IMR-90 (cell line): ENCODE results near the gene FCHSD2. TPM values are rescaled to one million over a fixed set of nuclear protein-coding genes. Genes with fewer than 3 reads are reported as not detected.
A peak's percentile ranks its signal among the peaks of the same experiment; 100 is the strongest.

Source experiments
- ATAC-seq: fragments of 200-7000 bp; cut with Tn5 transposase; 2 replicates; pipeline ENCODE4 v1.9.1; 2020; ENCODE audit warnings: low read depth, mild to moderate bottlenecking, moderate library complexity
- BruUV-seq: library from RNA; stranded (reverse); fragments of 400-500 nt; replicated peaks from 2 replicates; lab custom pipeline; 2021; lab: Mats Ljungman, UMichigan
- CTCF ChIA-PET: fragments of 300-600 bp; formaldehyde crosslinking; extraction: SDS; loops from one replicate; lab custom pipeline; 2021; ENCODE audit warnings: antibody characterized with exemption; lab: Yijun Ruan, JAX
- POLR2A ChIA-PET: fragments of 300-600 bp; sonication (Branson Sonifier 250); formaldehyde crosslinking; loops from one replicate; lab custom pipeline; 2022; ENCODE audit warnings: antibody characterized with exemption; ENCODE audit not compliant: unreplicated experiment; lab: Charles Lee
- DNase-seq: peaks from one replicate; pipeline ENCODE4 v3.0.0; 2013
- H2AFZ ChIP-seq: replicated peaks from 2 replicates; pipeline ENCODE3; 2013; ENCODE audit warnings: low read length, mild to moderate bottlenecking; ENCODE audit not compliant: poor library complexity
- H2AK5ac ChIP-seq: 2 replicates; pipeline ENCODE4 v1.6.1; 2013; ENCODE audit warnings: low read depth, low read length, inconsistent platforms
- H2AK9ac ChIP-seq: replicated peaks from 2 replicates; pipeline ENCODE3; 2013; ENCODE audit warnings: mild to moderate bottlenecking, low read depth, low read length, moderate library complexity; ENCODE audit not compliant: poor library complexity
- H2BK120ac ChIP-seq: 2 replicates; pipeline ENCODE4 v1.6.1; 2013; ENCODE audit warnings: low read depth, low read length, inconsistent platforms
- H2BK15ac ChIP-seq: 3 replicates; pipeline ENCODE4 v1.6.1; 2013; ENCODE audit warnings: low read depth, low read length, inconsistent platforms
- H2BK20ac ChIP-seq: 2 replicates; pipeline ENCODE4 v1.6.1; 2013; ENCODE audit warnings: low read depth, mild to moderate bottlenecking, inconsistent platforms, low read length, moderate library complexity
- H2BK5ac ChIP-seq: 2 replicates; pipeline ENCODE4 v1.6.1; 2013; ENCODE audit warnings: mild to moderate bottlenecking, low read depth, low read length, inconsistent platforms; ENCODE audit not compliant: poor library complexity, severe bottlenecking
- H3K14ac ChIP-seq: replicated peaks from 2 replicates; pipeline ENCODE4 v1.6.1; 2013; ENCODE audit warnings: low read depth, low read length, inconsistent platforms
- H3K18ac ChIP-seq: 2 replicates; pipeline ENCODE4 v1.6.1; 2013; ENCODE audit warnings: low read depth, low read length, control low read depth
- H3K23ac ChIP-seq: 2 replicates; pipeline ENCODE4 v1.6.1; 2013; ENCODE audit warnings: low read depth, low read length, inconsistent platforms
- H3K27ac ChIP-seq: 2 replicates; pipeline ENCODE4 v1.5.1; 2013; ENCODE audit warnings: mild to moderate bottlenecking, control low read depth, low read length; ENCODE audit not compliant: insufficient read depth
- H3K27me3 ChIP-seq: 2 replicates; pipeline ENCODE4 v1.6.1; 2013; ENCODE audit warnings: low read length; ENCODE audit not compliant: control insufficient read depth, insufficient read depth
- H3K36me3 ChIP-seq: 2 replicates; pipeline ENCODE4 v1.6.1; 2013; ENCODE audit warnings: low read length, mixed read lengths; ENCODE audit not compliant: control insufficient read depth, insufficient read depth
- H3K4ac ChIP-seq: 2 replicates; pipeline ENCODE4 v1.6.1; 2013; ENCODE audit warnings: low read depth, low read length, inconsistent platforms
- H3K4me1 ChIP-seq: 2 replicates; pipeline ENCODE4 v1.6.1; 2013; ENCODE audit warnings: low read length, mixed read lengths; ENCODE audit not compliant: control insufficient read depth, insufficient read depth
- H3K4me2 ChIP-seq: 2 replicates; pipeline ENCODE4 v1.6.1; 2013; ENCODE audit warnings: low read depth, mild to moderate bottlenecking, control low read depth, low read length, moderate library complexity
- H3K4me3 ChIP-seq: 2 replicates; pipeline ENCODE4 v1.5.1; 2013; ENCODE audit warnings: low read depth, mild to moderate bottlenecking, control low read depth, low read length, moderate library complexity; ENCODE audit not compliant: insufficient read depth
- H3K56ac ChIP-seq: 2 replicates; pipeline ENCODE4 v1.6.1; 2013; ENCODE audit warnings: low read length, inconsistent platforms; ENCODE audit not compliant: insufficient read depth; ENCODE audit errors: extremely low read depth
- H3K79me1 ChIP-seq, 2 experiments: 2 replicates each; pipeline ENCODE4 v1.6.1; 2013; ENCODE audit warnings: low read length in 2 of 2, inconsistent platforms in 1 of 2, low read depth in 1 of 2
- H3K9ac ChIP-seq: 2 replicates; pipeline ENCODE4 v1.6.1; 2013; ENCODE audit warnings: low read depth, low read length, control low read depth
- H3K9me1 ChIP-seq: 2 replicates; pipeline ENCODE4 v1.6.1; 2013; ENCODE audit warnings: low read length, inconsistent platforms; ENCODE audit not compliant: insufficient read depth
- H3K9me3 ChIP-seq: 2 replicates; pipeline ENCODE4 v1.6.1; 2013; ENCODE audit warnings: low read length; ENCODE audit not compliant: control insufficient read depth, insufficient read depth
- H4K20me1 ChIP-seq: 2 replicates; pipeline ENCODE4 v1.6.1; 2013; ENCODE audit warnings: low read length, inconsistent platforms; ENCODE audit not compliant: insufficient read depth
- H4K5ac ChIP-seq: 2 replicates; pipeline ENCODE4 v1.6.1; 2013; ENCODE audit warnings: mild to moderate bottlenecking, low read depth, low read length, control low read depth
- H4K8ac ChIP-seq, 2 experiments: 2 replicates each; pipeline ENCODE4 v1.6.1; 2013; ENCODE audit warnings: low read depth in 2 of 2, low read length in 2 of 2, control low read depth in 1 of 2, inconsistent platforms in 1 of 2
- H4K91ac ChIP-seq: 2 replicates; pipeline ENCODE4 v1.6.1; 2013; ENCODE audit warnings: low read depth, low read length, inconsistent platforms; ENCODE audit not compliant: insufficient read depth
- MAZ ChIP-seq: IDR thresholded peaks from 2 replicates; pipeline ENCODE4 v1.6.1; 2012; ENCODE audit warnings: low read depth, mild to moderate bottlenecking, low read length, improper control_type of control experiment, moderate library complexity, borderline replicate concordance
- POLR2A ChIP-seq: IDR thresholded peaks from 2 replicates; pipeline ENCODE4 v1.6.1; 2012; ENCODE audit warnings: mild to moderate bottlenecking, low read depth, low read length
- RFX5 ChIP-seq: IDR thresholded peaks from 2 replicates; pipeline ENCODE4 v1.8.0; 2012; ENCODE audit warnings: low read depth, mild to moderate bottlenecking, low read length, moderate library complexity
- WGBS, 2 experiments: methylation state at CpG; one replicate each; pipeline versions ENCODE4 v1.1.5 to v1.1.7; 2013; ENCODE audit warnings: missing lambda C conversion rate in 2 of 2; ENCODE audit not compliant: insufficient read length in 1 of 2; ENCODE audit errors: extremely low coverage in 2 of 2; 5-methylcytosine and 5-hydroxymethylcytosine counted together
- dilution Hi-C: fragments of 300-500 bp; cut with HindIII; formaldehyde crosslinking; loops from one replicate; pipeline ENCODE4 v1.14.3; 2018; ENCODE audit warnings: low sequenced_read_pairs; ENCODE audit not compliant: unreplicated experiment
- in situ Hi-C: fragments of 300-500 bp; cut with MboI; formaldehyde crosslinking; loops from 3 replicates; pipeline ENCODE4 v1.14.3; 2019; ENCODE audit warnings: low sequenced_read_pairs, inconsistent platforms, mixed read lengths
- intact Hi-C: fragments of 100-400 bp; cut with micrococcal nuclease; formaldehyde crosslinking; loops from 2 replicates; pipeline ENCODE4 v1.10.0; 2022
- polyA plus RNA-seq, 3 experiments: library from polyadenylated mRNA; depleted of rRNA; stranded (reverse); fragments of >200 nt; gene quantifications; 2 replicates each; pipeline ENCODE4 v1.2.3, GENCODE V29; 2012; ENCODE audit warnings: low replicate concordance in 1 of 3
- total RNA-seq: library from RNA; depleted of rRNA; stranded (reverse); fragments of >200 nt; gene quantifications from 2 replicates; pipeline ENCODE4 v1.2.3, GENCODE V29; 2012

The FCHSD2 gene
- total and polyA plus RNA-seq, 2 of the 4 experiments (the other 2 are of a cell fraction), result 5.9 to 18.7 TPM

DNA sequence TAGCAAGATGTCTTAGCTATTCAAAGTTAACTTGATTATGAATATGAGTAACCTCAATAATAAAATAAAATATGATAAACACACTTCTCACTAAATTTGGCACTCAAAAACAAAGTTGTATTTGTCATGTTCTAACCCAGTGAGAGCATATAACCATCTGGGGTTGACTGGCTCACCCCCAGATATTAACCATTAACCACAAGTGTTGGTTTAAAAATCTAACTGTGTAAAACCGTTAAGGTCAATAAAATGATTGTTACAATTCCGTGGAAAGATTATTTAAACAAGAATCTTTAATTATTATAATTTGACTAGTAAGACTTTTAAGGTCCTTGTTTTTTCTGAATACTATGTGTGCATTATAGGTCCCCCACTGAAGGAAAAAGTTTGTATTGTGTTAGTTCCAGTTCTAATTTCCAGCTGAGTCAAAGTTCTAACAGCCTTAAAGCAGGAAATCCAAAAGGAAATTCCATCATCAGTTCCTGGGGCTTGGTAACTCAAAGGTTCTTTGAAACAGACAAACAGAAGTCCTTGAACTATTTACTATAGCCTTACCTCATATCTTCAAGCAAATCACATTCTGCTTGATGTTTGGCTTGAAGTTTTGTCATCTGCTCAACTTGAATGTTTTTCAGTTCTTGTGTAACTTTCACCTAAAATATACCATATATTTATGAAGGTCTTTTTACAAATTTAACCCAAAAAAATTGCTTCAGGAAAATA, 2.5 kb downstream of the FCHSD2 start:
- Histone ChIP-seq H2BK20ac (no peak overlapping the region), H3K27me3 (no peaks in the 10 kb centered on the region), H3K79me1 (peaks cover 13 to 49% of the 10 kb centered on the region in 2 experiments), H3K4me2 (peak overlapping the region; percentile 69), H4K20me1 (peaks cover 23% of the 10 kb centered on the region), H2AFZ (no peak overlapping the region), H4K91ac (no peak overlapping the region), H3K36me3 (peaks cover 4% of the 10 kb centered on the region), H3K4me3 (0 out of 2 replicates have a peak overlapping the region, but pooled peaks have one; percentile 68), H3K18ac (no peak overlapping the region), H3K9me3 (no peaks in the 10 kb centered on the region), H2AK9ac (no peak overlapping the region), H3K9ac (no peak overlapping the region; the same call in 1 of the 2 replicates), H3K4ac (no peak overlapping the region), H3K9me1 (peaks cover 7% of the 10 kb centered on the region), H3K27ac (no peak overlapping the region), H4K5ac (no peak overlapping the region), H2BK120ac (no peak overlapping the region), H3K14ac (no peak overlapping the region), H3K56ac (no peak overlapping the region; the same call in 1 of the 2 replicates), H2BK5ac (peak overlapping the region; percentile 90), H3K4me1 (peaks cover 12% of the 10 kb centered on the region; the same call in 1 of the 2 replicates), H2BK15ac (no peak overlapping the region), H3K23ac (0 out of 2 replicates have a peak overlapping the region, but pooled peaks have one; percentile 39), H2AK5ac (no peak overlapping the region), H4K8ac (no peak overlapping the region; a peak in 1 of 4 replicates)
- WGBS, 2 experiments, result no CpG with 5 or more reads among the region's 2 CpGs
- TF ChIP-seq POLR2A (no peak), RFX5 (no peak), MAZ (no peak)
- BruUV-seq, result no TSS peak
- dilution Hi-C loops (no loop called here), in situ Hi-C loops (loop anchor here (10.0 kb wide), 1 partner anchor 415 kb away; no protein-coding TSS in a partner anchor), intact Hi-C loops (loop anchor here (1.0 to 2.0 kb wide), 2 partner anchors 39 to 309 kb away; no protein-coding TSS in a partner anchor)
- peak; percentile 49 for DNase-seq
- CTCF ChIA-PET, result no interaction called here
- ATAC-seq, result no peak
- POLR2A ChIA-PET, result no interaction called here
